DMS53 treated with DMSO at 0.1 percent for 48 hours (cell line): Measurements from ENCODE around the gene BCL7A.
"Not testable (repeated sequence)": the region's sequence is repeated elsewhere in the genome, so short reads cannot be mapped to it uniquely, and the experiment has no call there.

Experiments
- DNase-seq: peaks from one replicate; lab custom pipeline; 2025; ENCODE audit not compliant: unreplicated experiment; lab: John Stamatoyannopoulos, UW

Gene BCL7A

GRCh38 chr12:122024132-122024785 lies 2.6 kb downstream of the BCL7A start:
- DNase-seq = no peak

DNA sequence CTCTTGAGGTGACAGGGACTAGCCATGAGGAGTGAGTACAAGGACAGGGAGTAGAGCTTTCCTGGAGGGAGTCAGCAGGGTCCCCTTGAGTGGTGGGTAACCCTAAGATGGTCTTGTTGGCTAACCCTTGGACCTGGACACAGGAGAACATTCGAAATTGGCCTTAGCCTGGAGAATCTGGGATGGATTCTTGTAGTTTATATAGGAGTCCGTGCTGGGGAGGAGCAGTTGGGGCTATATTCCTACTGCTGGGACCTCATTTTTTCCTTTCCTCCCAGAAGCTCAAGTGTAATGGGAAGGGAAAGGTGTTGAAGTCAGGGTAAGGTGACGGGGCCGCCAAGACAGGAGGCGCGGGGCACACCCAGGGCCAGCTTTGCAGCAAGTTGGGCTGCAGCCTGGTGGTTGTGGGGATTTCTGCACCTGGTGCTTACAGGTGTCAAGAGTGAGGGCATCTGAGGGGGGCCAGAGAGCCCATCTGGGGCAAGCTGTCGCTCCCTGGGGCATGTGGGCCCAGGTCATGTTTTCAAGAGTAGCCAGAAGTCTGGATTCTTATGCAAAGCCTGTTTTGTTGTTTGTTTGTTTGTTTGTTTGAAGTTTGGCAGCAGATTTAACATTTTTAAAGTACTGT lies 5.1 kb downstream of the BCL7A start:
- no peak for DNase-seq

DNA sequence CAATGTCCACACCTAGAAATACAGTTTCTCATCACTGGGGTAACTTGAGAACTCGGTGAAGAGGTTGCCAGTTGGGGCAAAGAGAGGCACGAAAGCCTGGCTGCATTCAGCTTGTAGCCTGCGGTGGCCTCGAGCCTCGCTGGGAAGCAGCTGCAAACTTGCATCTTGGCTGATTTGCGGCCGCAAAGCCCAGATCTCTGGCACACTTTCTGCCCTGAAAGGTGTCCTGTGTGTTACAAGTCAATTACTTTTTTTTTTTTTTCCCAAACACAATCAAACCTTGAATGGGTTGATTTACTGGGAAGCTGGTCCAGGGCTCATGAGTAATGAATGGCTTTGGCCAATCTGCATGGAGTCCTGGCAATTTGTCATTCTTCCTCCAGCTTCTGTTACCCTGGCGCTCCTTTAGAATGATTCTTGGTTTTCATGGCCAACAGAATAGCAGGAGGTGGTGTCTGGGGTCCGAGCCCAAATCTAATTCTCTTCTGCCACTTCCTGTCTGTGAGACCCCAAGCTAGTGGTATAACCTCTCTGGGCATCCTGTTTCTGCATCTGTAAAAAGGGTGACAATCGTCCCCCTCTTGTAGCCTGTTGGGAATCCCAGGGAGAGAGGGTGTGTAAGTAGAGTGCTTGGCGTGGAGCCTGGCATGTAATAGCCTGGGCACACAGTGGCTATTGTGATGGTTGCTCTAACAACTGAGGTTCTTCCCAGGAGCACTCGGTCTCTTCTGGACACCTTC lies 6.7 kb downstream of the BCL7A start:
- DNase-seq = no peak

DNA sequence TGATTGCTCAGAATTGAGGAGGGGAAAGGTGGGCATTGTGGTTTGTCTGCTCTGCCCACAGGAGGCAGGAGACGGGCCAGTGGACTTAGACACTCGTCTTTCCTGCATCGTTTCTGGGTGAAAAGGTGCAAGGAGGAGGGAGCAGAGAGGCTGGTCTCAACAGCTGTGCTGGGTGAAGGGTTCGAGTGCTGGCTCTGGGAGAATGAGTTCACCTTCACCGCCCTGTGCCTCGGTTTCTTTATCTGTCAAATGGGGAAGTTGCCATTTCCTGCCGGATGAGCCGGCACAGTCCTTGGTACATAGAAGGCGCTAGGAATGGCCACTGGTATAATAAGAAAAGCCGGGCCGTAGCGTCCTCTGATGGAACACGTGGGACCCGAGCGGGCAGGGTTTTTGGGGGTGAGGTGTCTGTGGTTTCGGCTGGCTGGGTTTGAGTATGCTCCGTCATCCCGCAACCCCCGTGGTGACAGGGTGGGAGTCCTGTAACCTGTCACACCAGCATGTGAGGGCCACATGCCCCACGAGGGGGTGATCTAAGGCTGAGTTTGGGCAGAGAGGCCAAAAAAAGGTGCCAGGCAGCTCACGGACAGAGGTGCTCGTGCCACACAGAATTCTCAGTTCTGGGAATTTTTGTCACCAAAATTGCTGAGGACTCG lies 7.3 kb downstream of the BCL7A start:
- no peak for DNase-seq

DNA sequence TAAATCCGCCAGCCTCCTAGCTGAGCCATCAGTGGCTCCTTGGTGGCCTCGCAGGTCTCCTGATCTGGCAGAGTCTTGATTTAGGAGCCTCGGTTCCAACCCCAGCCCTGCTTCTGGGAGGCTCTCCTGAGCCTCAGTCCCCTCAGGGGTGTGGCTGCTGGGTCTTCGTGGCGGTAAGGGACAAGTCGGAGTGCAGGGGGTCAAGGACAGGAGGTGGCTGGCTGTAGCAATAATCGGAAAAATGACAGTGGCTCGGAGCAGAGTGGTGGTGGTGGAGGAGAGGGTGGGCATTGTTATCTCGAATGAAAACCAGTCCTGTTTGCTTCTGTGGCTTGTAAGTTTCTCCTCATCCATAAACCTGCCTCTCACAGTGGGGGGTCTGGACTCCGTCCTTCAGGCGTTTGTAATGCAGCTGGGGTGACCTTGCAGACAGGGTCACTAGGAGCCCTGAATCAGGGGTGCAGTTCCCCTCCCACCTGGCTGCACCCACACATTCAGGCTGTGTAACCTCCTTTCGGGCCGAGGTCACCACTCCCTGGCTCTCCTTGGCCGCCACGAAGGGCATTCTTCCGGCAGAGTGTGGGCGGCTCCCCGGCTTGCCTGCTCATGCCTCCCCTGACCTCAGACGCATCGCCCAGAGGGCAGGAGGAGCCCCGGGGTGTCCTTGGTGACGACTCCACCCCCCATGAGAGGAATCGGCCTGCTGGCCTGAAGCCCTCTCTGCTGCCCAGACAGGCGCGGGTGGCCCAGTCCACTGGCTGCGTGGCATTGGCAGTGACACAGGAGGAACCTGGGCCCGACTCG lies 8.1 kb downstream of the BCL7A start:
- no peak for DNase-seq

DNA sequence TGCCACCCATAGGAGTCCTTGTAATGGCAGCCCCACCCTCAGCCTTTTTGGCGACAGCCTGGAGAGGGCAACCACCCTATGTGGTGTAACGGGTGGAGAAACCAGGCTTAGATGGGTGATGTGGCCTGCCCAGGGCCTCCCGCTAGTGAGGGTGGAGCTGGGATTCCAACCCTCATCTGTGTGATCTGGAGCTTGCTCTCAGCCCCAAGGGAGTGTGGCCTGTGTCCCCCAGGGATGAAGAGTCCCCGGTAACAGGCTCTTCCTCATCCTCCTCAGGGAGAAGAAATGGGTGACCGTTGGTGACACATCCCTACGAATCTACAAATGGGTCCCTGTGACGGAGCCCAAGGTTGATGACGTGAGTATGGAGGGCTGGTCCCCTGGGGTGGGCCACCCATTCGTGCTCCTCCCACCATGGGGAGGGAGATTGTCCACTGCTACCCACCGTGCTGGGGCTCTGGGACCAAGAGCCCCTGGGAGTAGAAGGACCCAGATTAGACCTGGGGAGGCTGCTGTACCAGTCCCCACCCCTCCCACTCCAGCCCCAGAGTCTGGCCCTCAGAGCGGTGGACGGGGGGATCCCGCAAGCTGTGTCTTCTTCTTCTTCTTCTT lies 8.8 kb downstream of the BCL7A start:
- DNase-seq = no peak

DNA sequence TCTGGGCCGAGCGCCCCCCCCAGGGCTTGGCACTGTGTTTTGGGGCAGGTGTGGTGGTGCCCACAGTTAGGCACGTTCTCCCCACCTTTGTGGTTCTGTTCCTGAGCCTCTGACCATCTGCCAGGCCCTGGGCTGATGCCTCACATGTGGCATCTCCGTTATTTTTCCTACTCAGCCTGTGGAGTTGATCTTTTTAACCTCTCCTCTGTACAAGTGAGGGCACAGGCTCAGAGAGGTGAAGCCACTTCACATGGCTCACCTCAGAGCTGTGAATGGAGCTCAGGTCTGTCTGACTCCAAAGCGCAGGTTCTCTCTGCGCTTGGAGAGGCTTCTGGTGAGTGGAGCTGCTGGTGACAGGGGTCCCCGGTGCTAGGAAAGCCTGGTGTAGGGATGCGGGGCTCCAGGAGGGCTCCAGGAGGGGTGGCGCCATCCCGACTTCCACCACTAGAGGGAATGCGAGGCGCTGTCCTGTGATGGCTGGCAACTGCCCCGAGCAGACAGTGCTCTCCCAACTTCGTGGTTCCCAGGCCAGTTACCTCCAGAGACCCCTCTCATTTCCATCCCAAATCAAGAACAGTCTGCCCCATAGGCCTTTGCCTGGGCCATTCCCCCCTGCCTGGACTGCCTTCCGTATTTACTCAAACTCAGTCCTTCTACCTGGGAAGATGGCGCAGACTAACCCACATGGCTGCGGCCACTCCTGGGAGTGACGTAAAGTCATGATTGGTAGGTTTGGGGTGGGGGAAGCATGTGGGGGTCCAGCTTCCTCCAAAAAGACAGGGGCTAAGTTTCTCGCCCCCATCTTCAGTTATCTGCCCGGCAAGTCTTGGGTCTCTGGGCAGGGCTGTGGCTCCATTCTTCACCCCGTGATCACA lies 9.9 kb downstream of the BCL7A start:
- DNase-seq = no peak

DNA sequence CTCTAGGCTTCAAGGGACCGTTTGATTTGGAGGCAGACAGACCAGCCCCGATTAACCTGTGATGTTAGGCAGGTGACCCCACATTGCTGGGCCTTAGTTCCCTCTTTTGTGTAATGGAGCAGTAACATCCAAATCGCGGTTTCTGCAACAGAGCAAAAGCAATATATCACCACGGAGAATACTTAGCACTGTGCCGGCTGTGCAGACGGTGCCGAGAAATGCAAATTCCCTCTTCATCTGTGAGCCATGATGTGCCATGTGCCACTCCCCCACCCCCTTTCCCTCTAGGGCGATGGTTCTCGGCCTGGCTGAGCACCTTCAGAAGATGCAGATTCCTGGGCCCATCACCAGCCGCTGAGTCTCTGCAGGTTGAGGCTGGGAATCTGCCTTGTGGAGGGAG lies 10.9 kb downstream of the BCL7A start:
- no peak for DNase-seq

DNA sequence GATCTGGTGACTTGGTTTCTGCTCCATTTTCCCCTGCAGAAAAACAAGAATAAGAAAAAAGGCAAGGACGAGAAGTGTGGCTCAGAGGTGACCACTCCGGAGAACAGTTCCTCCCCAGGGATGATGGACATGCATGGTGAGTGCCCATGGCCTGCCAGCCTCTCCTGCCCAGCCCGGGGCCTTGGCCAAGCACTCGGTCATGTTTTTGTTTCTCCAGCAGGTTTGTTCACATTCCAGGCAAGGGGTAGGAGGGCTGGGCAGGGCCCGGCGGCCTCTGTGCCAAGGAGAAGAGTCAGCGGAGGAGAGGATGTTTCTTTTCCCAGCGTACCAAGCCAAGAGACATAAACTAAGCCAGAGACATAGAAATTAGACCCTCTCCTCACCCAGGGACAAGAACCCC lies 13.6 kb downstream of the BCL7A start:
- DNase-seq = no peak

DNA sequence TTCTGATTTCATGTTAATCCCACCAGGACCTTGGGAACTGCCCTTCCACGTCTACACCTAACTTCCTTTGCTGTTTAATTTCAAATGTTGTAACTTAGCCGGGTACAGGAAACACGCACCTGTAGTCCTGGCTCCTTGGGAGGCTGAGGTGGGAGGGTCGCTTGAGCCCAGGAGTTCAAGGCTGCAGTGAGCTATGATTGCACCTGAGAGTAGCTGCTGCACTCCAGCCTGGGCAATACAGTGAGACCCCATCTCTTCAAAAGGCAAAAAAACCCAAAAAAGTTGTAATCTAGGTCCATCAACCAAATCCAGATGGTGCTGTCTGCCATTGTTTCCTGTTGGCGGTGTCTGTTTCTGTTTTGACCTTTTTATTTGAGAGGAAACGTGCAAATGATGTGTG lies 14.5 kb downstream of the BCL7A start:
- no peak for DNase-seq

GRCh38 chr12:122040579-122041386 lies 19.1 kb downstream of the BCL7A start:
- no peak for DNase-seq

- not testable (repeated sequence) for DNase-seq
These were observed 19.8 kb downstream of the BCL7A start for GRCh38 chr12:122041458-122041857.

- no peak for DNase-seq
These were observed 21.2 kb downstream of the BCL7A start for GRCh38 chr12:122042910-122043309.

DNA sequence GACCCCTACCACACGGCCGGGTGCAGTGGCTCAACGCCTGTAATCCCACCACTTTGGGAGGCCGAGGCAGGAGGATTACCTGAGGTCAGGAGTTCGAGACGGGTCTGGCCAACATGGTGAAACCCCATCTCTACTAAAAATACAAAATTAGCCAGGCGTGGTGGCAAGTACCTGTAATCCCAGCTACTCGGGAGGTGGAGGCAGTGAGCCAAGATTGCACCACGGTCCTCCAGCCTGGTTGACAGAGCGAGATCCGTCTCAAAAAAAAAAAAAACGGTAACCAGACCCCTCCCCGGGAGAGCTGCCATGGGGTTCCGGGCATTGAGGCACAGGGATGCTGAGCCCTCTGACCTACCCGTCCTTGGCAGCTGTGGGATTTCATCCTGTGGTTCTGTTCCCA lies 21.8 kb downstream of the BCL7A start:
- DNase-seq = no peak

DNA sequence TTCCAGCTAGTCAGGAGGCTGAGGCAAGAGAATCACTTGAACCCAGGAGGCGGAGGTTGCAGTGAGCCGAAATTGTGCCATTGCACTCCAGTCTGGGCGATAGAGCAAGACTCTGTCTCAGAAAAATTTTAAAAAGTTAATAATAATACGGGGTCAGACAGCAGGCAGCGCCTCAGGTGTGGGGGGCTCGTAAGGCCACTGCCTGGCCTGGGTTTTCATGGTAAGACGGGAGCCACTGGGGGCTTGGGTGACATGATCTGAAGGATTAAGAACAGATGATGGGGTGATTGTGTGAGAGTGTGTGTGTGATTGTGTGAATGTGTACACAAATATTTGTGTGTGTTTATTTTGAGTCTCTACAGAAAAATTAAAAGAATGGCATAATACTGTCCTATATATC lies 23.6 kb downstream of the BCL7A start:
- no peak for DNase-seq

DNA sequence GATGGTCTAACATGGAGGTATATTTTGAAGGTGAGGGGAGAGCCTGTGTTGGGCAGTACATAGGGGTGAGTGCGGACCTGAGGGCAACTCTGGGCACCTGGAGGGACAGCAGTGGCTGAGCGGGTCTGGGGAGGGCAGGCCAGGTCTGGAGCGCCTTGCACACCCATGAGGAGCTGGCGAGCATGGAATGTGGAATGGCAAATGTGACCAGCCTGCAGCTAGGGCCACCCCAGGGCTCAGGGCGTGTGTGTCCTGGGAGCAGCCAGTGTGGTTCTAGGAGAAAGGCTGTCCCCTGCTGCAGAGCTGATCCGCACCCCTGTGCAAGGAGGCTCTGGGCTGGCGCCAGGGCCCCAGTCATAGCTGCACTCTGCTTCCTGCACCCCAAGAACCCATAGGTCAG lies 24.5 kb downstream of the BCL7A start:
- no peak for DNase-seq

DNA sequence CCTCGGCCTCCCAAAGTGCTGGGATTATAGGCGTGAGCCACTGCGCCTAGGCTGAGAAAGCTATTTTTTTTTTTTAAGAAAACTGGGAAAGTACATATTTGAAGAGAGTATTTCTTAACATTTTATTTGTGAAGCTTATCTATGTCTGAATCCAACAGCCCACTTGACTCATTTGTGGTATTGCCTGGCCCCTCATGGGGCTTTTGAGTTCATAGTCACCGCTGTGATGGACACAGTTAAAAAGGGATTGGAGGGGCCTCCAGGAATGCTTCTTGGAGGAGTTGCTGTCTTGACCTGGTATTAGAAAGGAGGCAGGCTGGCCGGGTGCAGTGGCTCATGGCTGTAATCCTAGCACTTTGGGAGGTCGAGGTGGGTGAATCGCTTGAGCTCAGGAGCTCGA lies 26.5 kb downstream of the BCL7A start:
- no peak for DNase-seq

- DNase-seq = no peak
These were observed 28.1 kb downstream of the BCL7A start for GRCh38 chr12:122049827-122050226.

GRCh38 chr12:122050706-122051105 lies 29.0 kb downstream of the BCL7A start:
- no peak for DNase-seq
